Progenitor cell of endocrine pancreas (in vitro differentiated cells): ENCODE results near the gene ACTR3C. TPM values are rescaled to one million over a fixed set of nuclear protein-coding genes. Genes with fewer than 3 reads are reported as not detected.
A peak's percentile ranks its signal among the peaks of the same experiment; 100 is the strongest.

ENCODE experiments used
- DNase-seq: peaks from one replicate; pipeline ENCODE4 v3.0.0; 2021; ENCODE audit warnings: low spot score; ENCODE audit not compliant: unreplicated experiment
- H3K27ac Mint-ChIP-seq: 2 replicates; pipeline ENCODE4 v1.8.0; 2021; ENCODE audit warnings: mild to moderate bottlenecking, moderate library complexity, mixed read lengths
- H3K27me3 Mint-ChIP-seq: 2 replicates; pipeline ENCODE4 v1.8.0; 2021; ENCODE audit warnings: mixed read lengths
- H3K36me3 Mint-ChIP-seq: 2 replicates; pipeline ENCODE4 v1.8.0; 2022; ENCODE audit warnings: mixed read lengths; ENCODE audit not compliant: insufficient read depth
- H3K4me1 Mint-ChIP-seq: 2 replicates; pipeline ENCODE4 v1.8.0; 2021; ENCODE audit warnings: low read depth, mixed read lengths
- H3K4me3 Mint-ChIP-seq: 2 replicates; pipeline ENCODE4 v1.8.0; 2021; ENCODE audit warnings: low read depth, mild to moderate bottlenecking, moderate library complexity, mixed read lengths
- H3K9me3 Mint-ChIP-seq: 2 replicates; pipeline ENCODE4 v1.8.0; 2021; ENCODE audit warnings: low read depth, mixed read lengths
- CTCF ChIP-seq: fragments of 200-600 bp; sonication (generic); IDR thresholded peaks from one replicate; pipeline ENCODE4 v1.5.0; 2021; ENCODE audit warnings: antibody characterized with exemption, mild to moderate bottlenecking; ENCODE audit not compliant: unreplicated experiment
- total RNA-seq: library from RNA; stranded (reverse); gene quantifications from 2 replicates; pipeline ENCODE4 v1.2.1, GENCODE V29; 2021

The ACTR3C gene
- total RNA-seq, 1 donor from 2014 or later, result 3.3 TPM

GRCh38 chr7:150358433-150358832 lies 35.1 kb upstream of the ACTR3C start:
- Mint-ChIP-seq H3K27me3 (peaks cover 14% of the 10 kb centered on the region), H3K4me1 (peaks cover 1% of the 10 kb centered on the region), H3K36me3 (no peaks in the 10 kb centered on the region), H3K4me3 (no peak overlapping the region), H3K27ac (no peak overlapping the region), H3K9me3 (no peaks in the 10 kb centered on the region)
- DNase-seq, result no peak
- TF ChIP-seq CTCF, result no peak

GRCh38 chr7:150357771-150358427 lies 34.6 kb upstream of the ACTR3C start:
- no peak overlapping the region for H3K4me3 Mint-ChIP-seq
- no peak for DNase-seq
- H3K36me3 Mint-ChIP-seq, result no peaks in the 10 kb centered on the region
- no peaks in the 10 kb centered on the region for H3K9me3 Mint-ChIP-seq
- H3K4me1 Mint-ChIP-seq, result peaks cover 1% of the 10 kb centered on the region
- H3K27me3 Mint-ChIP-seq, result peaks cover 12% of the 10 kb centered on the region
- no peak for TF ChIP-seq CTCF
- H3K27ac Mint-ChIP-seq, result no peak overlapping the region

GRCh38 chr7:150357270-150357669 lies 33.9 kb upstream of the ACTR3C start:
- H3K36me3 Mint-ChIP-seq, result no peaks in the 10 kb centered on the region
- H3K4me3 Mint-ChIP-seq, result no peak overlapping the region
- H3K9me3 Mint-ChIP-seq, result no peaks in the 10 kb centered on the region
- TF ChIP-seq CTCF, result no peak
- DNase-seq, result no peak
- peaks cover 1% of the 10 kb centered on the region for H3K4me1 Mint-ChIP-seq
- H3K27ac Mint-ChIP-seq, result no peak overlapping the region
- peaks cover 5% of the 10 kb centered on the region for H3K27me3 Mint-ChIP-seq

GRCh38 chr7:150356265-150356897 lies 33.0 kb upstream of the ACTR3C start:
- Mint-ChIP-seq H3K27me3 (no peaks in the 10 kb centered on the region), H3K27ac (no peak overlapping the region), H3K4me3 (no peak overlapping the region), H3K9me3 (no peaks in the 10 kb centered on the region), H3K4me1 (no peaks in the 10 kb centered on the region), H3K36me3 (no peaks in the 10 kb centered on the region)
- no peak for DNase-seq
- TF ChIP-seq CTCF, result peak; percentile 68

GRCh38 chr7:150355666-150356059 lies 32.3 kb upstream of the ACTR3C start:
- H3K27me3 Mint-ChIP-seq, result no peaks in the 10 kb centered on the region
- no peak for TF ChIP-seq CTCF
- H3K27ac Mint-ChIP-seq, result peak overlapping the region; percentile 69
- no peaks in the 10 kb centered on the region for H3K36me3 Mint-ChIP-seq
- no peaks in the 10 kb centered on the region for H3K4me1 Mint-ChIP-seq
- no peak overlapping the region for H3K4me3 Mint-ChIP-seq
- DNase-seq, result no peak
- H3K9me3 Mint-ChIP-seq, result no peaks in the 10 kb centered on the region
